ENCODE measurements around the gene PEA15. TPM values are rescaled to one million over a fixed set of nuclear protein-coding genes. Genes with fewer than 3 reads are reported as not detected.

The PEA15 gene
- total RNA-seq, 1 experiment from 2014 or later: 31.6 TPM

Other genes with a start within 250 kb of the PEA15 start
- gene PIGM, start 173.4 kb upstream of the PEA15 start, total RNA-seq (2014; rRNA removed; shearing (Covaris generic)): 3.6 and 4.0 TPM in 2 replicates
- gene KCNJ10, start 135.2 kb upstream of the PEA15 start, total RNA-seq (2014; rRNA removed; shearing (Covaris generic)): not detected in 2 replicates
- not detected in 2 replicates for gene KCNJ9, start 123.8 kb upstream of the PEA15 start, total RNA-seq (2014; rRNA removed; shearing (Covaris generic))
- 21.9 and 24.7 TPM in 2 replicates for gene IGSF8, start 106.8 kb upstream of the PEA15 start, total RNA-seq (2014; rRNA removed; shearing (Covaris generic))
- not detected in 2 replicates for gene ATP1A2, start 89.6 kb upstream of the PEA15 start, total RNA-seq (2014; rRNA removed; shearing (Covaris generic))
- gene ATP1A4, start 53.8 kb upstream of the PEA15 start, total RNA-seq (2014; rRNA removed; shearing (Covaris generic)): not detected in 2 replicates
- gene CASQ1, start 14.8 kb upstream of the PEA15 start, total RNA-seq (2014; rRNA removed; shearing (Covaris generic)): not detected in 2 replicates
- 54.1 and 69.3 TPM in 2 replicates for gene DCAF8, start 57.2 kb downstream of the PEA15 start, total RNA-seq (2014; rRNA removed; shearing (Covaris generic))
- 19.5 and 28.1 TPM in 2 replicates for gene PEX19, start 79.7 kb downstream of the PEA15 start, total RNA-seq (2014; rRNA removed; shearing (Covaris generic))
- 73.9 and 74.3 TPM in 2 replicates for gene COPA, start 137.9 kb downstream of the PEA15 start, total RNA-seq (2014; rRNA removed; shearing (Covaris generic))
- 26.0 and 30.9 TPM in 2 replicates for gene NCSTN, start 138.0 kb downstream of the PEA15 start, total RNA-seq (2014; rRNA removed; shearing (Covaris generic))
- not detected in 2 replicates for gene NHLH1, start 161.7 kb downstream of the PEA15 start, total RNA-seq (2014; rRNA removed; shearing (Covaris generic))
- 1.5 and 1.6 TPM in 2 replicates for gene VANGL2, start 195.2 kb downstream of the PEA15 start, total RNA-seq (2014; rRNA removed; shearing (Covaris generic))

Measured in HT-29 (cell line).